NCI-H526 treated with DMSO at 0.1 percent for 48 hours (cell line): ENCODE data around the gene LTV1.
"Not testable (repeated sequence)": the region's sequence is repeated elsewhere in the genome, so short reads cannot be mapped to it uniquely, and the experiment has no call there.

Experiments used
- DNase-seq: peaks from one replicate; lab custom pipeline; 2025; lab: John Stamatoyannopoulos, UW

Gene LTV1

DNA sequence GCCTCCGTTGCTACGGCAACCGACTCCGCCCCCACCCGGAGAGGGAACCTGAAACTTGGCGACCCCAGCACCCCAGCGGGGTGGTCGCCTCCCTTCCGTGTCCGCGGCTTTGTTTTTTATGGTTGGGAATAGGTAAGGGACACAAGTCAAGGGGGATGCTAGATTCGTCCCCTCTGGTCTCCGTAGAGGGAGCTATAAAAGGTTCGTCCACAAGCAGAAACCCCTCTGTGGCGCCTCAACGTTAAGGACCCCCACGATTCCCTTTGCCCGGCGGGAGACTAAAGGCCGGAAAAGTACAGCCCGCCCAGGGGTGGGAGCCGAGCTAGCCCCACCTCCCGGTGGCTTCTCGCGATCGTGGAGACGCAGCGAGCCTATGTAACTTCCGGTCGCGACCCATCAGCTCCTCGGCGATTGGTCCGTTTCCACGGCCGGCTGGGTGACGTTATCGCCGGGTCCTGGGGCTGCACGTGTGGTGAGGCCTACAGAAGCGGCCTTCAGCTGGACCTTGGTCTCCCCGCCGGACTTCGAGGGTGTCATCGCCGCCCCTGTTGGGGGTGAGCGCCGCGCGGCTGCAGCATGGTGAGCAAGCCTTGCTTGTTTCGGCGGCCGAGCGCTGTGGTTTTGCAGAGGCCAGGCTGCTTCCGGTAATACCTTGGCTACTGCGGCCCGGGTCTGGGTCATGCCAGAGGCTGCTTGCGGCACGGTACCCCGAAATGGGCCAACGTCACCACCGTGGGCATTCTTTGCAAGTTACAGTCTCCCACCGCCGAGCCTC is at the start of gene LTV1:
TSS of gene LTV1 (plus strand) at position 437 of the 775 bp plus-strand sequence. CDS start at position 577, 140 bp downstream.
- DNase-seq = peak; percentile 89

- DNase-seq = not testable (repeated sequence)
These were observed 46.6 kb upstream of the LTV1 start for GRCh38 chr6:143796551-143796950.

DNA sequence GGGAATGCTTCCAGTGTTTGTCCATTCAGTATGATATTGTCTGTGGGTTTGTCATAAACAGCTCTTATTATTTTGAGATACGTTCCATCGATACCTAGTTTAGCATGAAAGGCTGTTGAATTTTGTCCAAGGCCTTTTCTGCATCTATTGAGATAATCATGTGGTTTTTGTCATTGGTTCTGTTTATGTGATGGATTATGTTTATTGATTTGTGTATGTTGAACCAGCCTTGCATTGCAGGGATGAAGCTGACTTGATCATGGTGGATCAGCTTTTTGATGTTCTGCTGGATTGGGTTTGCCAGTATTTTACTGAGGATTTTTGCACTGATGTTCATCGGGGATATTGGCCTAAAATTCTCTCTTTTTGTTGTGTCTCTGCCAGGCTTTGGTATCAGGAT is 44.7 kb upstream of the LTV1 start:
- not testable (repeated sequence) for DNase-seq

- DNase-seq = no peak
These were observed 40.1 kb upstream of the LTV1 start for GRCh38 chr6:143802833-143803565.

DNA sequence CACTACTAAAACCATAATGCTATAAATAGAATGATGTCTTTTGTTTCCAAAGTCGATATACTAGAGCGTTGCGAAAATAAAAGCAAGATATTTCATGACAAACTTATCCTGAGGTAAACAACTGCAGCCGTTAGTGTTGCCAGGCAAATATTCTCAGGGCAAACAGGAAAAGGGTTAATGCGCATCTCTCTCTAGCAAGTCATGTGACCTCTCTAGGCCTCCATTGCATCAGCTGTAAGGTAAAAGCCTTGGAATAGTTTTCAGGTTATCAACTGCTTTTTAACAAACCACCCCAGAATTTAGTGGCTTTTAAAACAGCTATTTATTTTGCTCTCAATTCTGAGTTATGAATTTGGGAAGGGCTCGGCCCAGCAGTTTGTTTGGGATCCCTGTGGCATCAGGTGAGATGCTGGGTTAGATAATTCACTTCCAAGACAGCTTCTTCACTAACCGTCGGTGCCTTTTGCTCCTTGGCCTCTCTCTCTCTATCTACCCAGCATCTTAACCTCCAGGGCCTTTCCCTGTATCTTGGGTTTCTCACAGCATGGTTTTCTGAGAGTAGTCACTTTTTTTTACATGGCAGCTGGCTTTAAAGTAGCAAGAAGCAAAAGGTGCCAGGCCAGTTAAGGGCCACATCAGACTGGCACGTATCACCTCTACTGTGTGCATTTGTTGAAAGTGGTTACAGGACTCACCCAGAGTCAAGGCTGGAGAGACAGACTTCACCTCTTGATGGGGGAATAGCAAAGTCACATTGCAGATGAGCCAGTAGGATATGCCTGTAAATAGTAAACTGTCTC is 39.2 kb upstream of the LTV1 start:
- DNase-seq = no peak

GRCh38 chr6:143804835-143805239 is 38.3 kb upstream of the LTV1 start:
- DNase-seq = no peak

DNA sequence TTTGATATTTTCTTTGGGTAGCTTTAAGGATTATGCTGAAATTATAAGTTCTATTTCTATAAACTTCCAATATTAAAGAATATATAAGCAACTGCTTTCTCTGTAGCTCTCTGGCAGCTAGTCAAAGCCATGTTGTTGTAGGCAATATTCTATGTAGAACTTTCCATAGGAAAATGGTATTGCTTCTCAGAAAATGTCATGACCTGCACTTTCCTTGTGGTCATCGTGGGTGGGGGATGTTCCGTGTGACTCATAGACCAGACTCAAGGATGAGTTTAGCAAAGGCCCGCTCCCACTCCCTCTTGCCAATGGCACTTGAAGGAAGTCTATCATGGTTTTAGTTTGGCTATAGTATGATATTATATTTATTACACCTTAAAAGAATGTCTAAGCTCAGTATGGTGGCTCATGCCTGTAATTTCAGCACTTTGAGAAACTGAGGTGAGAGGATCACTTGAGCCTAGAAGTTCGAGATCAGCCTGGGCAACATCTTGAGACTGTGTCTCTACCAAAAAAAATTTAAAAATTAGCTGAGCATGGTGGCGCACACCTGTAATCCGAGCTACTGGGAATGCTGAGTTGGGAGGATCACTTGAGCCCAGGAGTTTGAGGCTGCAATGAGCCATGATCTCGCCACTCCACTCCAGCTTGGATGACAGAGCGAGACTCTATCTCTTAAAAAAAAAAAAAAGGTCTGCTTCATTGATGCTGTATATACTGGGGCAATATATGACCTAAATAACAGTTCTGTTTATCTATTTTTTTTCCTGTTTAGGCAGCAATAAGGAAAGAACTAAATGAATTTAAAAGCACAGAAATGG is 36.6 kb upstream of the LTV1 start:
- DNase-seq = no peak

GRCh38 chr6:143807103-143807772 is 35.9 kb upstream of the LTV1 start:
- DNase-seq = no peak

DNA sequence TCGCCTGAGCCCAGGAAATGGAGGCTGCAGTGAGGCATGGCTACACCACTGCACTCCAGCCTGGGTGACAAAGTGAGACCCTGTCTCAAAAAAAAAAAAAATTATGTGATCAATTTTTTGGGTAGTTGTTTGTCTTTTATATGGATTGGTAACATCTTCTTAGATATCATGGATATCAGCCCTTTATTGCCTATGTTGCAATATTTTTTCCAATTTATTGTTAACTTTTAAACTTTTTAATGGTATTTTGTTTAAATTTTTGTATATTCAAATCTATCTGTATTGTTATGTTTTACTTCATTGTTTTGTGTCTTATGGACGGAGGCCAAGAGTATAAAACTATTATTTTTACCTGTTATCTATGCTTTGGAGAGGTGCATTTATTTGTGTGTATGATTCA is 32.4 kb upstream of the LTV1 start:
- DNase-seq = no peak

- DNase-seq = no peak
These were observed 31.5 kb upstream of the LTV1 start for GRCh38 chr6:143811501-143812157.

GRCh38 chr6:143817621-143818020 is 25.5 kb upstream of the LTV1 start:
- no peak for DNase-seq

DNA sequence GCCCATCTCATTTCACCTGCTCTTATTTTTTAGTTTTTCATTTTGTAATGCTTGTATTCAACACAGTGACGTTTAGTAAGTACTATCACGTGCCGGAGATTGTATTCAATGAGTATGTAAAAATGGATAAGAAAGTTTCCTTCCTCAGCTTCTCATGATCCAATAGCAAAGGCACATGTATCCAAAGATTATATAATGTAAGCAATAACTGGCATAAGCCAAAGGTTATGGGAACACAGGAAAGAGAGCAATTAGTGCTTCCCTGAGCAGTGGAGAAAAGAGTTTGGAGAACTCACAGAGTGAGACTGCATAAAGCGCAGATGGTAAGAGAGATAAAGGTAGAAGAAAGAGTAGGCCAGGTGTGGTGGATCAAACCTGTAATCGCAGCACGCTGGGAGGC is 21.8 kb upstream of the LTV1 start:
- DNase-seq = no peak

- no peak for DNase-seq
These were observed 20.5 kb upstream of the LTV1 start for GRCh38 chr6:143822584-143823024.

- no peak for DNase-seq
These were observed 19.6 kb upstream of the LTV1 start for GRCh38 chr6:143823548-143823947.

DNA sequence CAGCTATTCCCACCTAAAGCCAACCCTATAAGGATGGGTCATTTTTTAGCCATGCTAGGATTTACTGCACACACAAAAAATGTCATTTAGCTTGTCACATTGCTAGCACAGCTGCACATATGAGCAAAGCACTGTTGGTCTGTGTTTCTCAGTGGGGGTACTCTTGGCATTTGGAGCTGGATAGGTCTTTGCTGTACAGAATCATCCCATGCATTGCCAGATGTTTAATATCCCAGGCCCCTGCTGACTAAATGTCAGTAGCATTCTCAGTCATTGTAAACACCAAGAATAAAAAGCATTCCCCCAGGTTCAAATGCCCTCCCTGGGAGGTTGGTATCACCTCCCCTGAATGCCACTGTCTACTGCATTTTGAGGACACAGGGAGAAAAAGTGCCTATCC is 14.6 kb upstream of the LTV1 start:
- DNase-seq = no peak

- DNase-seq = no peak
These were observed 7.0 kb upstream of the LTV1 start for GRCh38 chr6:143836150-143836549.

DNA sequence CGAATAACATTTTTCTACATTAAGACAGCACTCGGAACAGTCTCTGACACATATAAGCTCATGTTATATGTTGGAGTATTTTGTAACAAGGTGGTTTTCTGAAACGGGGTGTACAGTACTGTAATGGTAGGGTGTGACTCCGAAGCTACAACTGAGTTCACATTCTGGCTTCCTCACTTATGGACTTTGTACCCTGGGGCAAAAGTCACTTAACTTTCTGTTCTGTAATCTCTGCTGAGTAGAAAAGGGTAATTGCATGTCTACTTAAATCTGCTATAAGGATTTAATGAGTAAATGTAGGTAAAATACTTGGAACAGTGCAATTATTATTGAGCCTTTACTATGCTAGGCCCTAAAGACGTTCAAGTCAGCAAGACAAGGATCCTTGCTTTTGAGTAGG is 4.7 kb upstream of the LTV1 start:
- no peak for DNase-seq

DNA sequence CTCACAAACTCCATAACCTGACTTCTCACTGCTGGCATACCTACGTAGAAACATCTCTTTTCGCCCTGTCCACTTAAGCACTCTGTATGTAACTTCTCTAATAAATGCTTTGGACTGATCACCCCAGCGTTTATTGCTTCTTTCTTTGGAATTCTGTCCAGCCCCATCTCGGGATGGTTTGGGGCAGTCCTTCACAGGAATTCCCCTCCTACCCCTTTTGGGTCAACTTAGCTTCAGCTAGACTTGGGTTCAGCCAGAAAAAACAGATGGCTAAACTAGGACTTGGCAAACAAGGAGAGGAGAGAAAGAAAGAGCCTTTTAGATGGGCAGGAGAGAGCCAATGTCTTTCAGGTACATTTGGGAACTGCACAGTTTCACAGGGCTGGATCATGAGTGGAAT is 3.9 kb upstream of the LTV1 start:
- no peak for DNase-seq

DNA sequence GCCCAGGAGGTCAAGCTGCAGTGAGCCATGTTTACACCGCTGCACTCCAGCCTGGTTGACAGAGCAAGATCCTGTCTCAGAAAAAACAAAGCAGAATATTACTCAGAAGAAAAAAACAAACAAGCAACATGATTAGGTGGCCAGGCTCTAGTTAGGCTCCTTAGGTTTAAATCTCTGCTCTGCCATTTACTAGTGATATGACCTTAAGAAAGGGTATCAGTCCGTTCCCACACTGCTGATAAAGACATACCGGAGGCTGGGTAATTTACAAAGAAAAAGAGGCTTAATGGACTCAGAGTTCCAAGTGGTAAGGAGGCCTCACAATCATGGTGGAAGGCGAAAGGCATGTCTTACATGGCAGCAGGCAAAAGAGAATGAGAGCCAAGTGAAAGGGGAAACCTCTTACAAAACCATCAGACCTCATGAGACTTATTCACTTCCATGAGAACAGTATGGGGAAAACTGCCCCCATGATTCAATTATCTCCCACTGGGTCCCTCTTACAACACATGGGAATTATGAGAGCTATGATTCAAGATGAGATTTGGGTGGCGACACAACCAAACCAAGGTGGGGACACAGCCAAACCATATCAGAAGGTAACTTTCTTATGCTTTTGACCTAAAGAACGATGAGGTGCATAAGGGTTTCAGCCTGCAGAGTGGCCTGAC is 2.4 kb upstream of the LTV1 start:
- no peak for DNase-seq

DNA sequence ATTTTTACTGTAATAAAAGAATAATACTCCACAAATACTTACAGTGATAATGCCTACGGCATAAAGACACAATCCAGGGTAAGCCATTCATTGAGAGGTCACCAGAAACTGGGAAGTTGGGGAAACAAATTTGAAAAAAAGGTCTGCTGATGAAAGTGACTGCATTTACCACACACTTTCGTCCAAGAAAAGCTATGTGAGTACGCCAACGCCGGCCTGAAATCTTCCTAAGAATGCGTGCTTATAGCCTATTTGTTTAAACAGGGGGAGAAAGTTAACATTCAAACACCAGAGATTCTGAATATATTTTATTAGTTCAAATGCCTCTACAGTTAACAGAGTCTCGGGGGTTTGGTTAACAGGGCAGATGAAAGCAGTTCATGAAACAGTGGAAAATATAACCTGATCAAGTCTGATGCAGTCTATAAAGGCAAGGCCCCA is 657 bp upstream of the LTV1 start:
- no peak for DNase-seq
